Activated CD4-positive, alpha-beta T cell treated with anti-CD3 and anti-CD28 coated beads for 4 hours (primary cell): ENCODE measurements around the gene CCDC69.

Experiments used
- DNase-seq, 2 donors: peaks; one replicate each; pipeline ENCODE4 v3.0.0-alpha.2; 2020

The CCDC69 gene

DNA sequence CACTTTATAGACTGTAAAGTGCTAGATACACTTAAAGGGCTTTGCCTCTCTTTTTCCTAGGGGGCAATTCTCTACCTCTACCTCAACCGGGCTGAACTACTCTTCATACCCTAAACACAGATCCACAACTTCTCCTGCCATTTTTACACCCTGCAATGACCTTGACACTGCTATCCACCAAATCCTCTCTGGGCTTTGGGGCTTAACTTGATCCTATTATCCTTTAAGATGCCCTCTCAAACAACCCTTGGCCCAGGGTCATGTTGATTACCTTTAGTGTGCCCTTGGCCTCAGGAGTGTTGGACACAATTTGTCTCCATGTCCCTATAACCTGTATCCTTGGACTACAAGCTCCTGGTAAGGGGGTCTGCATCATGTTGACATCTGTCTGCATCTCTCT, 85.8 kb downstream of the CCDC69 start:
- DNase-seq: no peak

DNA sequence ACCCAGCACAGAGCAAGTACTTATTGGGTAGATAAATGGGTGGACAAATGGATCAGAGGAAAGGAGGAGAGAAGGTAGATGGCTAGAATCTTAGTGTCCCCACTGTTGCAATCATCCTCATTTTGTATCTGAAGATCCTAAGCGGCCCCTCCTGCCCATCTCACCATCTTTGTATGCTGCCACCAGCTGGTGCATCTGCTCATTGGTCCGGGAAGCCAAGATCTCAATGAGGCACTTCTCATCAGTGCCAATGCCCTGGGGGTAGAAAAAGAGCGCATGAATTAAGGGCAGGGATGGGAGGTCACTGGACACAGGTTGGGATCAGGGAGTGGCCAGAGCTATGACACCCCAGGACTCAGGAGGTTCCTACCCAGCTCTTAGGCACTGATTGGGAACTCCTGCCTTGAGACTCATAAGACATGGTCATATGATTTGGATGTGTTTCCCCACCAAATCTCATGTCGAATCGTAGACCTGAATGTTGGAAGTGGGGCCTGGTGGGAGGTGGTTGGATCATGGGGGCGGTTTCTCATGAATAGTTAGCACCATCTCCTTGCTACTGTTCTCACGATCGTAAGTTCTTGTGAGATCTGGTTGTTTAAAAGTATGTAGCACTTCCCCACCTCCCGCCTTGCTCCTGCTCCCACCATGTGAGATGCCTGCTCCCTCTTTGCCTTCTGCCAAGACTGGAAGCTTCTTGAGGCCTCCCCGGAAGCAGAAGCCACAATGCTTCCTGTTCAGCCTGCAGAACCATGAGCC, 86.6 kb downstream of the CCDC69 start:
- no peak for DNase-seq

- no peak for DNase-seq
Measured at GRCh38 chr5:151134228-151134627, 89.7 kb downstream of the CCDC69 start.

DNA sequence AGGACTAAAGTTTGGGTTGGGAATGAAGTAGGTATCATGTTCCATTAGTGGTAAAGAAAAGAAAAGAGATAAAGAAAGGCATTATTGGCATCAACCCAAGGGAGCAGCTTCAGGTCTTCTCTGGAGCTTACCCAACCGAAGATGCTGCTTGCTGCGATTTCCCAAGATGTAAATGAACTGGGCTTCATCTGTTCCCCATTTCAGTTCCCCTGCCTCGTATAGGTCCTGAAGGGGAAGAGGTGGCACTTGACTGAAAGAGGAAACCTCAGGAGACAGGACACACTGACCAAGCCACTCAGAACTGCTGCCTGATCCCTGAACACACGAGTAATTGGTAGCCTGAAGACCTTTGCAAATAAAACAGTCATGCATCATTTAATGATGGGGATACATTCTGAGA, 90.9 kb downstream of the CCDC69 start:
- DNase-seq: no peak
